SK-N-MC (cell line): ENCODE measurements around the gene SLC6A1.

ENCODE experiments used
- EZH2 ChIP-seq: fragments of 200-600 bp; sonication (generic); IDR thresholded peaks from one replicate; pipeline ENCODE4 v1.6.1; 2017; ENCODE audit warnings: antibody characterized with exemption
- POLR2AphosphoS5 ChIP-seq: IDR thresholded peaks from 2 replicates; pipeline ENCODE4 v1.6.1; 2012; ENCODE audit warnings: mild to moderate bottlenecking, low read depth, low read length, borderline replicate concordance

DNA sequence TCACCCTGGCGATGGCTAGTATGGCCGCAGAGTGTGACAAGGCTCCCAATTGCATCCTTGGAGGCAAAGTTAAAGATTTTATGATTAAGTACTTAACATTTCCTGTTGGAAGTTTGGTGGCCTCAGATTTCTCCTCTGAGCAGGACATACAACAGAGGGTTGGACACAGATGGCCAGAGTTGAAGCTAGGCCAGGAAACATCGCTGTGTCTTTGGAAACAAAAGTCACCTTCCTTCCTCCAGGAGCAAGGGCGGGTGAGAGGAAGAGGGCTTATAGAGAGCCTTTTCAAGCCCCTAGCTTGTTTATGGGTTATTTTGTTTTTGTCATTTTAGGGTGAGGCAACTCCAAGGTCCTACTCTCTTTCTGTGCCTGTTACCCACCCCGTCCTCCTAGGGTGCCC, 24.2 kb downstream of the SLC6A1 start:
- TF ChIP-seq EZH2, result no peak
- no peak for TF ChIP-seq POLR2AphosphoS5
